GM12865 (cell line): ENCODE measurements around the gene SEPTIN3.

ENCODE experiments used
- DNase-seq: peaks from one replicate; pipeline ENCODE4 v3.0.0; 2010; ENCODE audit warnings: low read depth
- H3K4me3 ChIP-seq: 2 replicates; pipeline ENCODE4 v1.5.1; 2011; ENCODE audit warnings: mild to moderate bottlenecking, low read depth, low read length, control low read depth
- TF ChIP-seq, protein P1 (sequence below): IDR thresholded peaks from 2 replicates; pipeline ENCODE4 v1.5.1; 2011; ENCODE audit warnings: low read length, control low read depth, low read depth, inconsistent platforms; ENCODE audit not compliant: insufficient read depth; ENCODE audit errors: missing control alignments

Gene SEPTIN3

DNA sequence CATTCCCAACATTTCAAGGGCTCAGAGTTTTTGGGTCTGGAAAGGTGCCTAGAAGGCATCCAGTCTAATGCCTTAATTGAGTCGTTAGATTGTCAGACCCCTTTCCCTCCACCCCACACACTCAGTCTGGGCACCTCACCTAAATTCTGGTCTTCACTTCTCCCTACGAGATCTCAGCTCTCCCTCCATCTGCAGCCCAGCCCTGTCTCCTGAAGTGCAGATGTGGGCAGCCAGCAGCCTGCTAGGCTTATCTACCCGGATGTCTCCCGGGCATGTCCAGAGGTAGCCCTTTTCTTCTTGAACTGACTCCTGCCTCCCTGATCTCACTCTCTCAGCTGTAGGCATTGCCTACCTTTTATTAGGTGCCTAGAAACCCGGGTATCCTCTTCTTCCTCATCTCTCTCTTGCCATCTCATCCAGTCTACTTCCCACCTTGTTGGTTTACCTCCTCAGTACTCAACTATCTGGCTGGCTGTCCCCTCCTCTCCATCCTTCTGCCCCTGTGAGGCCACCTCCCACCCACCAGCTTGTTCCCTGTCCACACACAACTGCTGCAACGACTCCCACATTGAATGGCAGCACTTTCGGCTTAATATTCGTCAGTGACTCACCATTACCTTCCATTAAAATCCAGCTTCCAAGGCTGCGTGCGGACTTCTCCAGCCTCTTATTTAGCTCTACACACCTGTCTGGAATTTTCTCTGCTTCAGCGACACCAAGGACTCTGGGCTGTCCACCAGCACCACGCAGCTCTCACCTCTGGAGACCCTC is 6.2 kb downstream of the SEPTIN3 start:
- DNase-seq: no peak
- TF ChIP-seq, protein P1, sequence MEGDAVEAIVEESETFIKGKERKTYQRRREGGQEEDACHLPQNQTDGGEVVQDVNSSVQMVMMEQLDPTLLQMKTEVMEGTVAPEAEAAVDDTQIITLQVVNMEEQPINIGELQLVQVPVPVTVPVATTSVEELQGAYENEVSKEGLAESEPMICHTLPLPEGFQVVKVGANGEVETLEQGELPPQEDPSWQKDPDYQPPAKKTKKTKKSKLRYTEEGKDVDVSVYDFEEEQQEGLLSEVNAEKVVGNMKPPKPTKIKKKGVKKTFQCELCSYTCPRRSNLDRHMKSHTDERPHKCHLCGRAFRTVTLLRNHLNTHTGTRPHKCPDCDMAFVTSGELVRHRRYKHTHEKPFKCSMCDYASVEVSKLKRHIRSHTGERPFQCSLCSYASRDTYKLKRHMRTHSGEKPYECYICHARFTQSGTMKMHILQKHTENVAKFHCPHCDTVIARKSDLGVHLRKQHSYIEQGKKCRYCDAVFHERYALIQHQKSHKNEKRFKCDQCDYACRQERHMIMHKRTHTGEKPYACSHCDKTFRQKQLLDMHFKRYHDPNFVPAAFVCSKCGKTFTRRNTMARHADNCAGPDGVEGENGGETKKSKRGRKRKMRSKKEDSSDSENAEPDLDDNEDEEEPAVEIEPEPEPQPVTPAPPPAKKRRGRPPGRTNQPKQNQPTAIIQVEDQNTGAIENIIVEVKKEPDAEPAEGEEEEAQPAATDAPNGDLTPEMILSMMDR: no peak
- no peak overlapping the region for H3K4me3 ChIP-seq

DNA sequence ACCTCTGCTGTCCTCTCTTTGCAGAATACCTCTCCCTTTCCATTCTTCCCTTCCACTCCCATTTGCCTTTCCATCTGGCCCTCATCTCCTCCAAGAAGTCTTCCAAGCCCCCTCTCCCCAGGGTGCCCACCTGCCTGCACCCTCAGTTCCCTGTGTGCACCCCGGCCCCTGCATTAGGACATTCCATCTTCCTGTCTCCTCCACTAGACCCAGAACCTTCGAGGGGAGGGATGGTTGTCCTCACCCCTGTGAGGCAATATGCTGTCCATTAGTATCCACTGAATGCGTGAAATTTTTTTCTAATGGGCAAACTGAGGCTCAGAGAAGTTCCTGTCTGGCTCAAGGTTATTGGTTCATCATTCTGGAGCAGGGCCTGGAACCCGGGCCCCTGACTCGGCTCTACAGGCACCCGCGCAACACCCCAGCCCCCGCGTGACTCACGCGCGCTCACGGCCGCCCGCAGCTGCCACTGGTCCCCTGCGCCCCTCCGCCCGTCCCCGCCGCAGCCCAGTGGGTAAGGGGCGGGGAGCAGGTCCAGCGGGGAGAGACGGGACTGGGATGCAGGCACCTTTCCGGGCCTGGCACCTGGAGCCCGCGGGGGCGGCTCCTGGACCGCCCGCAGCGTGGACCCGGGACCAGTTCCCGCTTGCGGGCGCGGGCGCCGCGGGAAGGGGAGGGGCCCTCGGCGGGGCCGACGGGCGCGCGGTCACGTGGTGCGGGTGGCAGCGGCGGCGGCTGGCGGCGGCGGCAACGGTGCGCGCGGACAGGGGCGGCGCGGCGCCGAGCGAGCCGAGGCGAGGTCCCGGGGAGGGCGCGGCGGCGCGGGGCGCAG is 7.0 kb downstream of the SEPTIN3 start:
- TF ChIP-seq, protein P1: no peak
- peak overlapping the region; percentile 60 for H3K4me3 ChIP-seq
- peak; percentile 38 for DNase-seq

DNA sequence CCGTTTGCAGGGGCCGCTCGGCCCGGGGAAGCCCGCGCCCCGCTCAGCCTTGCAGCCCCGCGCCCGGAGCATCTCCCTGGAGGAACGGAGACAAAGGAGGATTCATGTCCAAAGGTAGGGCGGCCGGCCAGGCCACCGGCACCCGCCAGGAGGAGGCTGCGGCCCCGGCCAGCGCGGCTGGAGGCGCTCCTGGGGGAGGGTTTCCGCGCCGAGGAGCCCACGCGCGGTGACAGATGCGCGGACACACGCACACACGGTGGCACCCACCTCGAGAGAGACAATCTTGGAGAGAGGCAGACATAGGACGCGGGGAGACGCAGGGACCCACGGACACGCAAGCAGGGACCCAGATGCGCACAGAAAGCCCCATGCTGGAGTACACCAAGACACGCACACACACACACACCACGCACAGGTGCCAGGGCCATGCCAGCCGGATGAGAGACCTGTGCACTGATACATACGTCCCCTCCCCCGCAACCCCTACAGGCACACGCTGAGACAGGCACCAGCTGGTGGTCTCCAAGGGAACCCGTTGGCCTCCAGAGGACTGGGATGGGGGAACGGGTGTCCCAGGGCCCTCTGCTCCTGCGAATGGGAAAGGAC is 7.8 kb downstream of the SEPTIN3 start:
- TF ChIP-seq, protein P1: no peak
- peak overlapping the region; percentile 41 for H3K4me3 ChIP-seq
- DNase-seq: peak; percentile 29

- DNase-seq: no peak
- no peak overlapping the region for H3K4me3 ChIP-seq
- TF ChIP-seq, protein P1: no peak
Observed at GRCh38 chr22:41978732-41979131, 9.5 kb downstream of the SEPTIN3 start.

DNA sequence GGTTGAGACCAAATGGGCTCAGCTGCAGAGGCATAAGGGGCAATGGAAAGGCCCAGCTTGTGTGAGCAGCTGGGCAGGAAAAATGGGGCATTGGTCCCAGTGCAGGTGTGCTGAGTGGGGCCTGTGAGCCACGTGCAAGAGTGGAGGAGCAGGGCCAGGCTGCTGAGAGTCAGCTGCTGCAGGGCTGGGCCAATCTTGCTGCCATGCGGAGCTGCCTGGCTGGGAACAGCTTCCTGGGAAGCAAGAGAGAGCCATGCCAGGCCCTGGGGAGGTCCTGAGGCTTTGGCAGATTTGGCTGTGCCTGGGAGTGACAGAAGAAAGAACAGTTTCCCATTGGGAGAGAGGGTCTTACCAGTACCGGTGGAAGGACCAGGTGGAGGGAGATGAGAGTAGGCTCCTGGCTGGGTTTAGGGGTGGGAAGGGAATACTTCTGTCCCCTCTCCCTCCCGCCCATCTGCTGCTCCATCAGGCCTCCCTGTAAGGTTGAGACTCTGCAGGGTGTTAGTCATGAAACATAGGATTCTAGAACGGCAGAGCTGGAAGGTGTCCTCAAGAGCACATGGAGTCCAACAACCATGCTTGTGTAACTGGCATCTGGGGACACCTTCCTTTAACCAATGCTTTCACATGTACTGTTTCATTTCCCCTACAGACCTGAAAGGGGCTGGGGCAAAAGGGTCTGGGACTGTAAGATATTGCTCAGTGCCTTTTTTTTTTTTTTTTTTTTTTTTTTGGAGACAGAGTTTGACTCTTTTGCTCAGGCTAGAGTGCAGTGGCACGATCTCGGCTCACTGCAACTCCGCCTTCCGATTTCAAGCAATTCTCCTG is 10.4 kb downstream of the SEPTIN3 start:
- peak; percentile 51 for DNase-seq
- H3K4me3 ChIP-seq: no peak overlapping the region
- TF ChIP-seq, protein P1: no peak

- H3K4me3 ChIP-seq: no peak overlapping the region
- TF ChIP-seq, protein P1: no peak
- no peak for DNase-seq
Observed at GRCh38 chr22:41982865-41983264, 13.6 kb downstream of the SEPTIN3 start.
